ENCODE measurements around the gene HDAC5.
"Not testable (repeated sequence)": the region's sequence is repeated elsewhere in the genome, so short reads cannot be mapped to it uniquely, and the experiment has no call there.

Gene HDAC5

GRCh38 chr17:44102849-44103622 is 20.4 kb downstream of the HDAC5 start:
- in situ Hi-C loops (cut with HindIII; ENCODE audit: low pct_ligation_motif_present, low sequenced_read_pairs), result no loop called here
- Histone ChIP-seq H3K27me3 (replicated peaks) (no peaks in the 10 kb centered on the region), H3K27ac (no peak overlapping the region), H3K36me3 (replicated peaks) (no peaks in the 10 kb centered on the region), H3K4me3 (ENCODE audit: low read depth, low read length) (no peak overlapping the region)
- TF ChIP-seq, protein P1, sequence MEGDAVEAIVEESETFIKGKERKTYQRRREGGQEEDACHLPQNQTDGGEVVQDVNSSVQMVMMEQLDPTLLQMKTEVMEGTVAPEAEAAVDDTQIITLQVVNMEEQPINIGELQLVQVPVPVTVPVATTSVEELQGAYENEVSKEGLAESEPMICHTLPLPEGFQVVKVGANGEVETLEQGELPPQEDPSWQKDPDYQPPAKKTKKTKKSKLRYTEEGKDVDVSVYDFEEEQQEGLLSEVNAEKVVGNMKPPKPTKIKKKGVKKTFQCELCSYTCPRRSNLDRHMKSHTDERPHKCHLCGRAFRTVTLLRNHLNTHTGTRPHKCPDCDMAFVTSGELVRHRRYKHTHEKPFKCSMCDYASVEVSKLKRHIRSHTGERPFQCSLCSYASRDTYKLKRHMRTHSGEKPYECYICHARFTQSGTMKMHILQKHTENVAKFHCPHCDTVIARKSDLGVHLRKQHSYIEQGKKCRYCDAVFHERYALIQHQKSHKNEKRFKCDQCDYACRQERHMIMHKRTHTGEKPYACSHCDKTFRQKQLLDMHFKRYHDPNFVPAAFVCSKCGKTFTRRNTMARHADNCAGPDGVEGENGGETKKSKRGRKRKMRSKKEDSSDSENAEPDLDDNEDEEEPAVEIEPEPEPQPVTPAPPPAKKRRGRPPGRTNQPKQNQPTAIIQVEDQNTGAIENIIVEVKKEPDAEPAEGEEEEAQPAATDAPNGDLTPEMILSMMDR (IDR thresholded peaks at IDR 0.05; ENCODE audit: low read depth, low read length, missing control alignments), result no peak
- no peak for DNase-seq

GRCh38 chr17:44101858-44102257 is 21.6 kb downstream of the HDAC5 start:
- H3K4me3 ChIP-seq (ENCODE audit: low read depth, low read length); H3K36me3 ChIP-seq (replicated peaks); in situ Hi-C loops (cut with HindIII; ENCODE audit: low pct_ligation_motif_present, low sequenced_read_pairs); H3K27ac ChIP-seq; DNase-seq; H3K27me3 ChIP-seq (replicated peaks): not testable (repeated sequence)

DNA sequence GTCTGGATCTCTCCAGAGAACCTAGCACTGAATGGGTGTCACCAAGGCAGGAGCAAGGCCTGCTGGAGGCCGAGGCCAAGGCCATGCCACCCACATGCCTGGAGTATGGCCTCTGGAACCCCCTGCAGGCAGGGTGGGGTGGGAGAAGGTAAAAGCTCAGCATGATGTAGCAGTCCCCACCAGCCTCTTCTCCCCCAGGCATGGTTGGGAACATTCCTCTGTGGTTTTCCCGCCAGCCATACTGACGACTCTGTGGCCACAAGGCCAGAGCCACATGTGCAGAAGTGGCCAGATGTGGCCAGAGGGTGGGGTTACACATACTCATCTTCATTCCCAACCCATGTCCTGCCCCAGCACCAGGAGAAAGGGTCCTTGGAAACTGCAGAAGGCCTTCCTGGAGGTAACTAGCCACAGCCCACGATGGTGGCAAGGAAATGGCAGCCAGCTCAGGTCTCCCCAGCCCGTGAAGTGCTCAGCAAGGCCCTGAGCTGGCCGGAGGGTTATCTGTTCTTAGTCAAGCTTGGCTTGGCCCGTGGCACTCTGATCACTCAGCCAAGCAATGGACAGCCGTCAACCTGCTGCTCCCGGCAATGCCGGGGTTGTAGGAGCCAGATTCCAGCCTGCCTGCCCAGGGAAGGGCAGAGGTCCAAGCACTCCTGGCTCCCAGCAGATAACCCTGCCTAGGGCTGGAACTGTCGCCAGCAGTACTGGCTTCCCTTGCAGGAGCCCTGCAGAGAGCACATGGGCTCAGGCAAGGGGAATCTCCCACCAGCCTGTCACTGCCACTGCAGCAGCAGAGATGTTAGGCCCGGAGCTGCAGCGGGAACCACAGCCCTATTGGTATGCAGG is 26.1 kb downstream of the HDAC5 start:
- in situ Hi-C loops (cut with HindIII; ENCODE audit: low pct_ligation_motif_present, low sequenced_read_pairs), result no loop called here
- TF ChIP-seq, protein P1 (IDR thresholded peaks at IDR 0.05; ENCODE audit: low read depth, low read length, missing control alignments), result peak; percentile 28
- Histone ChIP-seq H3K36me3 (replicated peaks) (no peaks in the 10 kb centered on the region), H3K4me3 (ENCODE audit: low read depth, low read length) (no peak overlapping the region), H3K27me3 (replicated peaks) (no peaks in the 10 kb centered on the region), H3K27ac (peak overlapping the region; percentile 96)
- DNase-seq, result peak; percentile 53

GRCh38 chr17:44095647-44096496 is 27.6 kb downstream of the HDAC5 start:
- TF ChIP-seq, protein P1 (IDR thresholded peaks at IDR 0.05; ENCODE audit: low read depth, low read length, missing control alignments), result peak; percentile 44
- H3K36me3 ChIP-seq (replicated peaks), result no peaks in the 10 kb centered on the region
- H3K27ac ChIP-seq, result peak overlapping the region; percentile 96
- DNase-seq, result peak; percentile 95
- in situ Hi-C loops (cut with HindIII; ENCODE audit: low pct_ligation_motif_present, low sequenced_read_pairs), result no loop called here
- peak overlapping the region; percentile 38 for H3K4me3 ChIP-seq (ENCODE audit: low read depth, low read length)
- no peaks in the 10 kb centered on the region for H3K27me3 ChIP-seq (replicated peaks)

GRCh38 chr17:44095388-44095646 is 28.1 kb downstream of the HDAC5 start:
- Histone ChIP-seq H3K27ac (peak overlapping the region; percentile 96), H3K36me3 (replicated peaks) (no peaks in the 10 kb centered on the region), H3K27me3 (replicated peaks) (no peaks in the 10 kb centered on the region), H3K4me3 (ENCODE audit: low read depth, low read length) (peak overlapping the region; percentile 9)
- TF ChIP-seq, protein P1 (IDR thresholded peaks at IDR 0.05; ENCODE audit: low read depth, low read length, missing control alignments), result no peak
- DNase-seq, result no peak
- in situ Hi-C loops (cut with HindIII; ENCODE audit: low pct_ligation_motif_present, low sequenced_read_pairs), result no loop called here
